Endodermal cell (in vitro differentiated cells): Measurements from ENCODE around the gene PCSK6. TPM values are rescaled to one million over a fixed set of nuclear protein-coding genes. Genes with fewer than 3 reads are reported as not detected.

Experiments
- DNase-seq: peaks from one replicate; pipeline ENCODE4 v3.0.0-alpha.2; 2017
- H3K27ac ChIP-seq: 2 replicates; pipeline ENCODE4 v1.5.1; 2013; ENCODE audit warnings: mild to moderate bottlenecking, low read depth, low read length, moderate library complexity
- H3K27me3 ChIP-seq: 2 replicates; pipeline ENCODE4 v1.6.1; 2013; ENCODE audit warnings: mild to moderate bottlenecking, low read length, moderate library complexity; ENCODE audit not compliant: insufficient read depth, control insufficient read depth, poor library complexity, severe bottlenecking
- H3K36me3 ChIP-seq: 2 replicates; pipeline ENCODE4 v1.7.0; 2013; ENCODE audit warnings: mild to moderate bottlenecking, low read length, moderate library complexity; ENCODE audit not compliant: control insufficient read depth, insufficient read depth
- H3K4me1 ChIP-seq: one replicate; pipeline ENCODE4 v1.7.0; 2013; ENCODE audit warnings: low read length; ENCODE audit not compliant: control insufficient read depth, insufficient read depth
- H3K4me3 ChIP-seq: 2 replicates; pipeline ENCODE4 v1.5.1; 2013; ENCODE audit warnings: mild to moderate bottlenecking, low read length, moderate library complexity
- H3K9ac ChIP-seq: 2 replicates; pipeline ENCODE4 v1.6.1; 2013; ENCODE audit warnings: mild to moderate bottlenecking, low read length, moderate library complexity; ENCODE audit not compliant: poor library complexity, severe bottlenecking; ENCODE audit errors: extremely low read depth
- H3K9me3 ChIP-seq: 2 replicates; pipeline ENCODE4 v1.6.1; 2013; ENCODE audit warnings: mild to moderate bottlenecking, low read length, moderate library complexity; ENCODE audit not compliant: control insufficient read depth
- H3K27ac Mint-ChIP-seq: 2 replicates; pipeline ENCODE4 v1.8.0; 2020; ENCODE audit warnings: mixed read lengths
- H3K27me3 Mint-ChIP-seq: 2 replicates; pipeline ENCODE4 v1.8.0; 2021; ENCODE audit warnings: mild to moderate bottlenecking, mixed read lengths; ENCODE audit not compliant: insufficient read depth
- H3K36me3 Mint-ChIP-seq: 2 replicates; pipeline ENCODE4 v1.8.0; 2020; ENCODE audit warnings: low read depth, mixed read lengths
- H3K4me1 Mint-ChIP-seq: 2 replicates; pipeline ENCODE4 v1.8.0; 2020; ENCODE audit warnings: mixed read lengths
- H3K4me3 Mint-ChIP-seq: 2 replicates; pipeline ENCODE4 v1.8.0; 2020; ENCODE audit warnings: mild to moderate bottlenecking, moderate library complexity, mixed read lengths
- H3K9me3 Mint-ChIP-seq: 2 replicates; pipeline ENCODE4 v1.8.0; 2020; ENCODE audit warnings: mild to moderate bottlenecking, mixed read lengths
- WGBS, 2 experiments: methylation state at CpG; one replicate each; pipeline versions ENCODE4 v1.1.5 to v1.1.7; 2013; ENCODE audit warnings: missing lambda C conversion rate in 2 of 2, mixed read lengths in 1 of 2; ENCODE audit not compliant: insufficient coverage in 1 of 2, insufficient read length in 1 of 2; 5-methylcytosine and 5-hydroxymethylcytosine counted together
- total RNA-seq, 2 donors: library from RNA; stranded (reverse); fragmentation: NEBNext Ultra II Directional in 1 of 2; extraction: Animal tissue kit (Norgen Biotek cat#: 25700) in 1 of 2; gene quantifications; 2 replicates in 1 of 2; 3 replicates in 1 of 2; pipeline ENCODE4 v1.2.1, GENCODE V29; 2021
- TF ChIP-seq, protein P1 (sequence below): fragments of 200-600 bp; sonication (generic); conservative IDR thresholded peaks from 2 replicates; pipeline ENCODE4 v1.5.0; 2021; ENCODE audit warnings: antibody characterized with exemption, mild to moderate bottlenecking

PCSK6 gene
- total RNA-seq, 2 donors from 2014 or later: 6.6 to 9.8 TPM

DNA sequence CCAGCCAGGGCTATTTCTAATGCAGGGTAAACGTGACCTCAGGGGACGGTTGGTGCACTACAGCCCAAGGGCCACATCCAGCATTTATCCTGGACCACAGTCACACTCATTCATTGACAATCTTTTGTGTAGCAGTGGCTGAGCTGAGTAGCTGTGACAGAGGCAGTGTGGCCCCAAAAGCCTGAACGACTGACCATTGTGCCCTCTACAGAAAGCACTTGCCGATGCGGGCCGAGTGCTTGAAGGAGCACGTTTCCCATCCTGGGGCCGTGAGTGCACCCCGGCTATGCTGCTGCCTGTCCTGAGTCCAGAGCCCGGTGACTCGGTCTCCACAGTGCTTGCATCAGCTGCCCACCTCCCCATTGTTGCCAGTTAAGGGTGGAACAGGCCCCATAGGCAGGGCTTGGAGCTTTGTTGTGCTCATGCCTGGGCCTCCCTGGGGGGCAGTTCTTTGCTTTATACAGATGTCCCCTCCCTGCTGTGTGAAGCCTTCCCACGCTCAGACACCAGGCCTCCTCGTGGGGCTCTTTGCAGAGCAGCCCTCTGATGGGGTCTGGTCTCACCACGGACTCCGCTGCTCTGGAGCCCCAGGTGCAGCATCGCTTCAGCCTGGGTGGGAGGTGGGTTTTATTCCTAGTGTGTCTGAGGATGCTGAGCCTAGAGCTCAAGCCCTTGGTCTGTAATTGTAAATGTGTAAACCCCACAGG, 181.5 kb downstream of the PCSK6 start:
- no peaks in the 10 kb centered on the region for H3K4me1 ChIP-seq
- WGBS, 2 experiments: 84 to 89% methylated on average over 7 to 16 of the region's 16 CpGs
- no peaks in the 10 kb centered on the region for H3K27me3 ChIP-seq
- peaks cover 2% of the 10 kb centered on the region for H3K36me3 Mint-ChIP-seq
- H3K27ac Mint-ChIP-seq: no peak overlapping the region
- H3K9me3 ChIP-seq: no peaks in the 10 kb centered on the region
- no peak overlapping the region for H3K4me3 ChIP-seq
- H3K27me3 Mint-ChIP-seq: no peaks in the 10 kb centered on the region
- no peak overlapping the region for H3K4me3 Mint-ChIP-seq
- TF ChIP-seq, protein P1, sequence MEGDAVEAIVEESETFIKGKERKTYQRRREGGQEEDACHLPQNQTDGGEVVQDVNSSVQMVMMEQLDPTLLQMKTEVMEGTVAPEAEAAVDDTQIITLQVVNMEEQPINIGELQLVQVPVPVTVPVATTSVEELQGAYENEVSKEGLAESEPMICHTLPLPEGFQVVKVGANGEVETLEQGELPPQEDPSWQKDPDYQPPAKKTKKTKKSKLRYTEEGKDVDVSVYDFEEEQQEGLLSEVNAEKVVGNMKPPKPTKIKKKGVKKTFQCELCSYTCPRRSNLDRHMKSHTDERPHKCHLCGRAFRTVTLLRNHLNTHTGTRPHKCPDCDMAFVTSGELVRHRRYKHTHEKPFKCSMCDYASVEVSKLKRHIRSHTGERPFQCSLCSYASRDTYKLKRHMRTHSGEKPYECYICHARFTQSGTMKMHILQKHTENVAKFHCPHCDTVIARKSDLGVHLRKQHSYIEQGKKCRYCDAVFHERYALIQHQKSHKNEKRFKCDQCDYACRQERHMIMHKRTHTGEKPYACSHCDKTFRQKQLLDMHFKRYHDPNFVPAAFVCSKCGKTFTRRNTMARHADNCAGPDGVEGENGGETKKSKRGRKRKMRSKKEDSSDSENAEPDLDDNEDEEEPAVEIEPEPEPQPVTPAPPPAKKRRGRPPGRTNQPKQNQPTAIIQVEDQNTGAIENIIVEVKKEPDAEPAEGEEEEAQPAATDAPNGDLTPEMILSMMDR: no peak
- H3K9ac ChIP-seq: no peak overlapping the region
- H3K9me3 Mint-ChIP-seq: no peaks in the 10 kb centered on the region
- no peaks in the 10 kb centered on the region for H3K36me3 ChIP-seq
- peak; percentile 34 for DNase-seq
- H3K4me1 Mint-ChIP-seq: no peaks in the 10 kb centered on the region
- no peak overlapping the region for H3K27ac ChIP-seq

DNA sequence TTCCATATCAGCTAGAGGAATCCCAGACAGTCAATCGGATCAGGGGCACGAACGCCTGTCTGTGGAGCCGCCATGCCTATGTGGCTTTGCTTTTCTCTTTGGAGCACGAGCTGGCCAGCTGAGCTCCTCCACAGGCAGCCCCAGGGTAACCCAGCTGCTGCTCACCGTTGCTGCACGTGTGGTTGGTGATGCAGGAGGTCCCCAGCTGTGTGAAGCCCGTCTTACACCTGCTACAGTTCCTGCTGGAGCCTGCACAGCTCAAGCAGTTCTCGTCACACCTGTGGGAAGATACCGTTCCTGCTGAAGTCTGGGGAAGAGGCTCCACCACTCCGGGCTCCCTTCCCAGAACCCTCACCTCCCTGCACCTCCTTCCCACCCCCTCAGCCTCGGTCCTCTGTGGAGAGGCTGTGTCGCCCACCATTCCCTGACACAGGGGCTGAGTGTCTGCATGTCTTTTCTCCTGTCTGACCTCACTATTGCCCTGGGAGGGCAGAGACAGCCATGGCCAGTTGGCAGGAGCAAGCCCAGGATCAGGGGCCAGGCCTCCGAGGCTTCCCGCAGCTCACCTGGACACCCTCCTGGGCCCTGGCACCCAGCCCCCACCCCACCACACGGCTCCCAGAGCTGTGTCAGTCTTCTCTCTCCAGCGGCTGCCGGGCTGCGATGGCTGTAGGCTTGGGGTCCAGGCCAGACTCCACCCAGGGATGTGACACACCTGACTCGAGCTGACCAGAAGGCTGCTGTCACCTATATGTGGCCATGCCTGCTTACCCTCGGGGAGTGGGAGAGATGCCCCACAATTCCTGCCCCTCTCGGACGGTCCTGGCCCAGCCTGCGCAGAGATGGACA, 182.2 kb downstream of the PCSK6 start:
- H3K4me3 Mint-ChIP-seq: no peak overlapping the region
- no peaks in the 10 kb centered on the region for H3K4me1 ChIP-seq
- no peaks in the 10 kb centered on the region for H3K4me1 Mint-ChIP-seq
- 91 to 93% methylated on average over 18 to 24 of the region's 24 CpGs for WGBS, 2 experiments
- peak; percentile 40 for DNase-seq
- no peaks in the 10 kb centered on the region for H3K9me3 Mint-ChIP-seq
- H3K27me3 ChIP-seq: no peaks in the 10 kb centered on the region
- H3K27ac Mint-ChIP-seq: no peak overlapping the region
- H3K27me3 Mint-ChIP-seq: no peaks in the 10 kb centered on the region
- no peak overlapping the region for H3K4me3 ChIP-seq
- H3K27ac ChIP-seq: no peak overlapping the region
- peaks cover 2% of the 10 kb centered on the region for H3K36me3 Mint-ChIP-seq
- H3K9ac ChIP-seq: no peak overlapping the region
- TF ChIP-seq, protein P1: no peak
- H3K36me3 ChIP-seq: no peaks in the 10 kb centered on the region
- H3K9me3 ChIP-seq: no peaks in the 10 kb centered on the region

DNA sequence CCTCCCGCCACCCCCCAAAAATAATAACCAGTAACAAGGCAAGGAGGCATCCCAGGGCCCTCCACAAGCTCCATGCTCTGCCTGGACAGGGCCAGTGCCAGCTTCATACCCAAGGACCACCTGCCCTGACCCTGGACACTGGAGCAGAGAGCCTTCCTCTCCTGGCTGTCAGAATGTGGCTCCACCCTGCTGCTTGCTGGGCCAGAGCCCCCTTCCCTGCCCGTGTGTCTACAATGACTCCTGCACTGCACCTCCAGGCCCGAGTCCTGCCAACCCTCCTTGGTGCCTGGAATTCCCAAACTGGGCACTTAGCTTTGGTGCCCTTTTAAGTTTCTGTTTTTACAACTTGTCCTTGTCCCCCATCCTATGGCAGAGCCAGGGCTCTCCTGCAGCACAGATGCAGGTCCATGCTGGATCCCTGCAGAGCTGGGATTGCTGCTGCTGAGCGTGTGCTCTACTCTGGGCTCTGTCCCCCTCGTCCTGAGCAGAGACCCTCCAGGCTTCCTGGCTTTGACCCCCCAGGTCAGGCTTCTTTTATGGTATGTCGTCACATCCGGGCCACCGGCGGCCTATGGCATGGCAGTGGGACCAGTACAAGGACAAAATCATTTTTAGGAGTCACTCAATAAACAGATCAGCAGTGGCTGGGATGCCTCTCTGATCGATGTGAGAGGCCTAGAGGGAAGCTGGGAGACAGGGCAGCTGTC, 183.0 kb downstream of the PCSK6 start:
- H3K4me3 Mint-ChIP-seq: no peak overlapping the region
- no peak overlapping the region for H3K9ac ChIP-seq
- no peak overlapping the region for H3K27ac Mint-ChIP-seq

More for the DNA sequence above, 183.0 kb downstream of the PCSK6 start:
- H3K36me3 Mint-ChIP-seq: no peaks in the 10 kb centered on the region
- no peak overlapping the region for H3K4me3 ChIP-seq
- H3K27me3 ChIP-seq: no peaks in the 10 kb centered on the region
- H3K27me3 Mint-ChIP-seq: no peaks in the 10 kb centered on the region
- H3K27ac ChIP-seq: no peak overlapping the region
- H3K9me3 ChIP-seq: no peaks in the 10 kb centered on the region
- H3K4me1 ChIP-seq: no peaks in the 10 kb centered on the region
- no peaks in the 10 kb centered on the region for H3K9me3 Mint-ChIP-seq
- TF ChIP-seq, protein P1: no peak
- no peaks in the 10 kb centered on the region for H3K36me3 ChIP-seq
- 92 to 94% methylated on average over 4 to 10 of the region's 10 CpGs for WGBS, 2 experiments
- peak; percentile 27 for DNase-seq
- H3K4me1 Mint-ChIP-seq: no peaks in the 10 kb centered on the region
